Activated effector memory CD4-positive, alpha-beta T cell treated with Interleukin-2 at 50 U/mL for 16 hours (primary cell): ENCODE measurements around the gene SLC25A13.

Experiments
- DNase-seq: peaks from one replicate; pipeline ENCODE4 v3.0.0-alpha.2; 2020

Gene SLC25A13

DNA sequence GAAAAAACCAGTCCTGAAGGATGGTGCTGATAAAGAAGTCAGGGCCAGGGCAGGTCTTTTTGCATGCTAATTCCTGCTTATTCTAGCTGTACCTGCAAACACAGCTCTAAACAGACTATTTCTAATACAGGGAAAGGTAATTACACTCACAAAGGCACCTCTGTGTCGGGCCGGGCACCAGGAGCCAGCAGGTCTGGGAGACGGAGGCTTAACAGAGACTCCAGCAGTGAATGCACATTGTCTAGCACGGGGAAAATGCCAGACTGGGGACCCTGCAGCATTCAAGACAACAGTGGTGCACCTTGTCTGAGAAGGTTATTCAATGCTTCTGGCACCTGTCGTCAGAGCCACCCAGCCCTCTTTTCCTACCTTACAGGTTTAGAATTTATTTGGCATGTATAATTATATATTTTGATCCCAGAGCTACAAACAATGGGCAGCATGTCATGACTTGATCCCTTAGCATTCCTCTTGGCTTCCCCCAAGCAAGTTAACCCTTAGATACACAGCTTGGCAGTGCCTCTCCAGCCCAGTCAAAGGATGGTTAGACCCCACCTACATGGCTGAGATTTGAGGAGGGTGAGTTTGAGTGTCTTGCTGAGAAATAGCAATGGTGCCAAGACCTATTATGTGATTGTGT lies 185.2 kb downstream of the SLC25A13 start:
- DNase-seq: no peak

DNA sequence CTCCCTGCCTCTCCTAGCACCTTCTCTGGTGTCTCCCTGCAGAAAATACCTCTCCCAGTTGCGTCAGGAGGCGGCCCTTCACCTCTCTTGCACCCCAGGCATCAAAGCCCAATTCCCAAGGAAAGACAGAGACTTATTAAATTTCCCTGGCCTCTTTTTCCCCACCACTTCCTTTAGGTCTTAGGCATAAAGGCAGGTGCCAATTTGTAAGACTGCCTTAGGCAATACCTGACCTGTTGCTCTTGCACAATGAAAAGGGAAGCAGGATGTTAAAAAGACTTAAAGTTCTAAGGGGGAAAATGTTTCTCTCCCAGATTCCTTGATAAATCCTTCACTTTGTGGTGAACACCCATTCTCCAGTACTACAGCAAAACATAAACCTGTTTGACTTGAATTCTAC lies 186.7 kb downstream of the SLC25A13 start:
- no peak for DNase-seq

- no peak for DNase-seq
These were observed 190.4 kb downstream of the SLC25A13 start for GRCh38 chr7:96131525-96131924.

- DNase-seq: no peak
These were observed 194.2 kb downstream of the SLC25A13 start for GRCh38 chr7:96127746-96128145.

DNA sequence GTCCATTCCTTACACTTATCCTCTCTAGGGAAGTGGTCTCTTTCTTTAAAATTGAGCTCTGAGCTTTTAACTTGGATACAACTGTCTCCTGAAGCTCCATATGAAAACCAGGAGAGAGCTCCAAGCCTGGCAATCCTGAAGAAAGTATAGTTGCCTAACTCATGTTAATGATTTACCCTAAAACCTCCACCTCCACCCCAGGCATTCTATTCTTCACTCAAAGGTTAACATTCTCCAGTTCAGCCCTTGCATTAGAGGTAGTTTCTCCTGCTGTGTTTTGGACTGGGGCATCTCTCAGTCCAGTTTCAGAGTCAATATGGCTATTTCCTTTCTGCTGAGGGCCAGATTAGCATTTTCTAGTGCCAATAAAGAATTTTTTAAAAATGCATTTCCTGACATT lies 195.5 kb downstream of the SLC25A13 start:
- no peak for DNase-seq

GRCh38 chr7:96122746-96123145 lies 199.2 kb downstream of the SLC25A13 start:
- no peak for DNase-seq

DNA sequence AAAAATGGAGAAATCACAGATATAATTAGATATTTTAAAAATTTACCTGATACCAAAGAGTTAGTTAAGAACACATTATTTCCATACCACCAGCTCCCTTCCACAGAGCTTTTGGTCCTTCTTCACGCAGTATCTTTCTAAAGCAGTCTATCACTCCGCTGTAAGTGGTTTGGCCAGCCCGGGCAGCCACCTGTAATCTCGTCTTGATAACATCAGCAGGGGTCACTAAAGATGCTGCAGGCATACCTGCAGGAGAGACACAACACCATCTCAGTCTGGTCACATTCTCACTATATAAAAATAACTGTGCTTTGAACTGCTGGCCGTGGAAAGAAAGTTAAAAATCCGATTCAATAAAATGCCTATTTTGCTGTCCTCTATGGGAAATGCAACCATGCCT lies 200.1 kb downstream of the SLC25A13 start:
- DNase-seq: no peak

GRCh38 chr7:96120445-96121225 lies 201.3 kb downstream of the SLC25A13 start:
- DNase-seq: no peak

- no peak for DNase-seq
These were observed 203.4 kb downstream of the SLC25A13 start for GRCh38 chr7:96118449-96119001.

DNA sequence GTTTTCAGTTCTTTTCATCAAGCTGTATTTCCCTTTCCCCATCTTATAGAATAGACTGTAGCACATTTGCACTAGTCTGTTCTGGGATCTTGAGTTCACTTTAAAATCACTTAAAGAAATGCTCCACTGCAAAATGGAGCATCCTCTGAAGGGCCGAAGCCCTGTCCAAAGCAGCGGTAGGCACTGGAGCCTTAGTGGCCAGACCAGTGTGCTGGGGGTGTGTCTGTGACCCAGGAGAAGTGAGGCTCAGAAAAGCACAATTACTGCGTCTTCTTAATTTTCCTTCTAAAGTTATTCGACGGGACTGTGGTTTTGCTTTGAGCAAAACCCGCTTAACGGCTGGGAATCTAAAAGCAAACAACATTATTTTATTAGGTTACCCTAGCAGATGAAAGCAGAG lies 205.7 kb downstream of the SLC25A13 start:
- DNase-seq: no peak

GRCh38 chr7:96114190-96114589 lies 207.7 kb downstream of the SLC25A13 start:
- no peak for DNase-seq

GRCh38 chr7:96111405-96111804 lies 210.5 kb downstream of the SLC25A13 start:
- DNase-seq: no peak

GRCh38 chr7:96104984-96105383 lies 216.9 kb downstream of the SLC25A13 start:
- DNase-seq: no peak

DNA sequence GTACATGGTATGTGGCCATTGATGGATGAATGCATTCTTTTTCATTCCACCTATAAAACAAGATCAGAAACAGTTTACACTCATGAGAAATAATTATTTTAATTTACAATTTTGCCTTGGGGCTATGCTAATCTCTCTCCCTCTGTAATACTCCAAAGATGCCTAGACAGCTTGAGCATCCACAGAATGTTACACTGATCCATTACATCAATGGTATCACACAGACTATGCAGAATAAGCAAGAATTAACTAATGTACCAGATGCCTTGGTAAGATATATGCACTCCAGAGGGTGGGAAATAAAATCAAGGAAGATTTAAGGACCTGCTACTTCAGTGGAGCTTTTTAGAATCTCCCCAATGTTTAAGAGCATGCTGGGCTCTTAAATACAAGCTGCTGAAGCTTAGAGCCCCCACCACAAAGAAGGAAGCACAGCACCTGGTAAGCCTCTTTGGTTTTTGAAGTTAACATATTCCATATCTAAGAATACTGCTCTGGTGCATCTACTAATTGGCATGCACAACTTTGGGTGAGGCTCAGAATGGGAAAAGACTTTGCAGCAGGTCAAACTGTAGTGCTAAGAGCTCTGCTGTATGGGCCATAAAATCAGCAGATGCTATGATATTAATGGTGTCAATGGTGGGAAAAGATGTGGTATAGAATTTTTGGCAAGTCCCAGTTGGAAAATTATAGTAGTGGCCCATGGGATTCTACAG lies 219.6 kb downstream of the SLC25A13 start:
- no peak for DNase-seq

DNA sequence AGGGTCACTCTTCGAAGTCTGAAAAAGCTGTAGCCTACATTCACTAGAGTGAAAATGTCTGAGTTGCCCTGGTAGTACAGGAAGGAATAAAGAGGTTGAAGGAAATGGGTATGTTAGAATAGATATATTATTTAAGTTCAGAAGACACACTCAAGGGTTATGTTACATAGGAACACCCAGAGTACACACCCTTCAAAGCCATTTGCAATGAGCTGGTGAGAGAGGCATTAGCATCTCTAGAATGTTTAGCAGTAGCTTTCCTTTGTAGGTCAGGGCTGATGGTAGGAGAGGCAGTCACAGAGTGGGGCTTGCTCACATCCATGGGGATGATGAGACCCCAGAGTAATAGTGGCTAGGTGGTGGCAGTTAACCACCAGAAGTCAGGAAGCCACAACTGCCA lies 221.2 kb downstream of the SLC25A13 start:
- no peak for DNase-seq

DNA sequence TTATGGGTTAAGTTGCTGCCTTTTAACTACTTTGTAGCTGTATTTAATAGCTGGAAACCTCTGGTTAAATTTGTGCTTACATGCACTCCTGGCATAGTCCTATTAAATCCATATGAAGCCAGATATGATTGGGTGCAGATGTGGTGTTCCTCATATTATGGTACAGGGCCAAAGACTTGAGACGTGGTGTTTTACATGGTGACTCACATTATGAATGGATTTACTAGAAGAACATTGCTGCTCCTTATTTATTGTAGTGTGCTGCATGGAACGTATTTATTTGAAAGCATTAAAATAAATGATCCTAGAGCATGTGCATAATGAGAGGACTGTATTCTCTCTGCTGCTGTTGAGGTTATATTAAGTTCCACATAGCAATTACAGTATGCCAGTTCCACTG lies 224.1 kb downstream of the SLC25A13 start:
- DNase-seq: no peak

GRCh38 chr7:96093435-96093834 lies 228.5 kb downstream of the SLC25A13 start:
- no peak for DNase-seq

DNA sequence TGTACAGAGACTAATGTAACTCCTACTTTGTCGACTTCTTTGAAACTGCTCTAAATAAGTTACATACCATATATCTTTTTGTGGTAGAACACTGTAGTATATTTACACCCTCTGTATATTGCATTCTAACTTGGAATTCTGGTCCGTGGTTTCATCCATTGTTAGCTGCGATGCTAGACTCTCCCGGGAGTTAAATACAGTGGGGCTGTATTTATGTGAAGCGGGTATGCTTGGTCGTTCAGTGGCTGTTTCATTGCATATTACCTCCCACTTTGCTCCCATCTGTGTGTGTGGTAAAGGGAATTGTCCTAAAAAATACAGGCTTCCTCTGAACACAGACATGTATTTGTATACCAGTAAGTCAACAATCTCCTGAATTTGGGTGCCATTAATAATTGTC lies 231.1 kb downstream of the SLC25A13 start:
- DNase-seq: no peak

DNA sequence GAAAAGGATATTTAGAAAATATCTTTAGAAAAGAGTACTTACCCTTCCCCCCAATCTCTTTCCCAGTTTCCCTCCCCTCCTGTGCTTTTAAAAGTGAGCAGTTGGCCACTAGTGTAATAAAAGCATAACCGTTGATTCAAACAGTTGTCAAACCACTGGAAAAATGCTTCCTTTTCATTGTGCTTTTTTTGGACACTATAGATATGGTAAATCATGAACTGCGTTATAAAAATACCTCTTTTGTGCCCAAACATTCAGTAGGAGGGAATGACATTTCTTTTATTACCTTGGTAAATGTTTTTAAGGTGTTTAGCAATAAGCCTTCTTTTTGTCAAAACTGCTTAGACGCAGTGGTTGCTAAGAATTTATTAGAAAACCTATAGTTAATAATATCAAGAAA lies 232.4 kb downstream of the SLC25A13 start:
- no peak for DNase-seq

GRCh38 chr7:96088579-96088978 lies 233.3 kb downstream of the SLC25A13 start:
- DNase-seq: no peak

DNA sequence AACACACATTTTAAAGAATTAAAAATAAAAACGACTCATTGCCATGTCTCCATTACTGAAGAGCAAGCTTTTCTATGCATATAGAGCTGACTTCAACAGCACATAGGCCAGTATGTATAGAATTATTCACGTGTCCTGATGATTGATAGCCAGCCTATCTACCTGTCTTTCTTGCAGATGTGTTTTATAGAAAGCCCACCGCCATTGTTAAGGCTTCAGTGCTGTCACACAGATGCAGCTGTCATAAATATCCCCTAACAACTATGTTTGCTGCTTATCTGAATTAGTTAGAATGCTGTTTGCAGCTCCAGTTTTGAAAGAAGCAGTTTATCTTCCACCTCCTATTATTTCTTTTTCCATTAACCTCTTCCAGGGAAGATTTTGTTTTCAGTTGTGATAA lies 235.9 kb downstream of the SLC25A13 start:
- DNase-seq: no peak

DNA sequence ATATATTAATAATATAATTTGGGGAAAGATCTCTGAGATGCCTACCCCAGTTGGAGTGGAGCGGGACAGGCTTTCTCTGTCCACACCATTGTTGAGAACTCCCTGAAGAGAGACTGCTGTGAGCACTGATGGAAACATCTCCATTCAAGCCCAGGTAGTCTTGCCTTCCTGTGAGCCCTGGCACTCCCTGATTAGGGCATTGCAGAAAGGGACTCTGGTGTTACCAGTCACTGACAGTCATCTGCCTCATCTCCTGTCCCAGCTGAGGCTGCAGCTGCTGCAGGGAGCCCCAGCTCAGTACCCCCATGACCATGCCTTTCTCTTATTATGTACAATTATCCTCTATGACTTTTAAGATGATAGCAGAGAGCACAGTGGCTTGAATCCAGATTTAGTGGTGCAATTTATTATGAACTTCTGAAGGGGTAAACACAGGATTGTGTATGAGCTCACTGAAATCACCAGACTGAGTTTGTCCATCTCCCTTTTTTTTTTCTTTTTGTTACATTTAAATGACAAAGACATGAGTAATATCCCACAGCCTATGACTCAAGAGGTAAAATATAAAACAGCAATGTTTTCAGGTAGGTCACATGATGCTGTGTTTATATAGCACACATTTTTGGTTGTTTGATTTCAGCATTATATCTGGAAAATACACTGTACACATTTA lies 236.9 kb downstream of the SLC25A13 start:
- no peak for DNase-seq

DNA sequence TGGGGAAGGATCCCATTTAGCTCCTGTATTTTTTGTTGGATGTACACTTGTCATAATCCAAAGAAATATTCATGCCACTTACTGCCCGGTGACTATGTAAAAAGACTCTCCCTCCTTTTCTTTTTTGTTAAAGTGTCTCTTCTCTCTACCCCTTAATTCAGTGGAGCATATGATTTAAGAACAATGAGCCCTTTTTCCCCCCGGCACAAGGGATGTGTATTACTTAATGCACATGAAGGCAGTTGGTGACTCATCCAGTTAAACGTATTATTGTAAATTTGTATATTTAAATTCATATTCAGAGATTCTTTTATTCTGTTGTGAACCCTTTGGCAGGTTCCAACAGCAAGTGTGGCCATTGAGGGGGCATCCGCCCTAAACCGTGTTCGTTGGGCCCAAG lies 241.9 kb downstream of the SLC25A13 start:
- no peak for DNase-seq
